H9 (cell line): ENCODE measurements around the gene ARL14EP. TPM values are rescaled to one million over a fixed set of nuclear protein-coding genes. Genes with fewer than 3 reads are reported as not detected.

Source experiments
- DNase-seq: peaks from one replicate; pipeline ENCODE4 v3.0.0-alpha.2; 2017
- H2AFZ ChIP-seq: one replicate; pipeline ENCODE4 v1.6.1; 2013; ENCODE audit warnings: mild to moderate bottlenecking, low read length, control low read depth, moderate library complexity
- H2AK5ac ChIP-seq: 2 replicates; pipeline ENCODE4 v1.6.1; 2013; ENCODE audit warnings: low read length, control low read depth, mixed read lengths; ENCODE audit not compliant: insufficient read length
- H2BK120ac ChIP-seq: one replicate; pipeline ENCODE4 v1.6.1; 2013; ENCODE audit warnings: low read depth, mild to moderate bottlenecking, low read length, control low read depth, inconsistent platforms; ENCODE audit not compliant: poor library complexity, severe bottlenecking
- H2BK12ac ChIP-seq: 2 replicates; pipeline ENCODE4 v1.6.1; 2013; ENCODE audit warnings: low read length, control low read depth, mixed read lengths, low read depth; ENCODE audit not compliant: insufficient read length
- H2BK15ac ChIP-seq: 2 replicates; pipeline ENCODE4 v1.6.1; 2013; ENCODE audit warnings: low read depth, low read length, control low read depth
- H2BK20ac ChIP-seq: one replicate; pipeline ENCODE4 v1.6.1; 2013; ENCODE audit warnings: low read depth, mild to moderate bottlenecking, low read length, control low read depth, inconsistent platforms; ENCODE audit not compliant: poor library complexity, severe bottlenecking
- H2BK5ac ChIP-seq: 2 replicates; pipeline ENCODE4 v1.6.1; 2013; ENCODE audit warnings: low read length, control low read depth, mixed read lengths; ENCODE audit not compliant: insufficient read length
- H3K14ac ChIP-seq: 2 replicates; pipeline ENCODE4 v1.6.1; 2013; ENCODE audit warnings: low read length, control low read depth; ENCODE audit not compliant: insufficient read depth
- H3K18ac ChIP-seq: 2 replicates; pipeline ENCODE4 v1.6.1; 2013; ENCODE audit warnings: low read depth, mild to moderate bottlenecking, mixed read lengths, low read length, control low read depth; ENCODE audit not compliant: insufficient read length
- H3K23ac ChIP-seq: 2 replicates; pipeline ENCODE4 v1.6.1; 2013; ENCODE audit warnings: low read length, control low read depth, mixed read lengths, low read depth; ENCODE audit not compliant: insufficient read length
- H3K23me2 ChIP-seq: 2 replicates; pipeline ENCODE4 v1.6.1; 2013; ENCODE audit warnings: low read depth, mild to moderate bottlenecking, mixed read lengths, low read length, control low read depth; ENCODE audit not compliant: insufficient read length, poor library complexity, severe bottlenecking
- H3K27ac ChIP-seq: 2 replicates; pipeline ENCODE4 v1.5.1; 2013; ENCODE audit warnings: low read length, control low read depth, mixed read lengths, low read depth; ENCODE audit not compliant: insufficient read length
- H3K27me3 ChIP-seq: 2 replicates; pipeline ENCODE4 v1.6.1; 2013; ENCODE audit warnings: low read length, control low read depth, inconsistent platforms; ENCODE audit not compliant: insufficient read depth
- H3K4ac ChIP-seq: 2 replicates; pipeline ENCODE4 v1.6.1; 2013; ENCODE audit warnings: low read depth, mild to moderate bottlenecking, control low read depth, inconsistent platforms, low read length, moderate library complexity
- H3K4me1 ChIP-seq: 2 replicates; pipeline ENCODE4 v1.6.1; 2013; ENCODE audit warnings: low read length, control low read depth, inconsistent platforms; ENCODE audit not compliant: insufficient read depth
- H3K4me2 ChIP-seq: 2 replicates; pipeline ENCODE4 v1.6.1; 2013; ENCODE audit warnings: low read length, control low read depth, mixed read lengths; ENCODE audit not compliant: insufficient read length, insufficient read depth
- H3K56ac ChIP-seq: 2 replicates; pipeline ENCODE4 v1.6.1; 2013; ENCODE audit warnings: low read depth, mild to moderate bottlenecking, mixed read lengths, low read length, control low read depth; ENCODE audit not compliant: insufficient read length
- H3K79me1 ChIP-seq: 2 replicates; pipeline ENCODE4 v1.6.1; 2013; ENCODE audit warnings: low read depth, mild to moderate bottlenecking, moderate library complexity, low read length, control low read depth, inconsistent platforms; ENCODE audit not compliant: insufficient read depth, poor library complexity, severe bottlenecking
- H3K79me2 ChIP-seq: 2 replicates; pipeline ENCODE4 v1.6.1; 2013; ENCODE audit warnings: low read length, control low read depth, inconsistent platforms; ENCODE audit not compliant: insufficient read depth
- H3K9ac ChIP-seq: 2 replicates; pipeline ENCODE4 v1.6.1; 2013; ENCODE audit warnings: low read length, control low read depth, mixed read lengths; ENCODE audit not compliant: insufficient read length; ENCODE audit errors: extremely low read depth
- H3K9me3 ChIP-seq: one replicate; pipeline ENCODE4 v1.6.1; 2013; ENCODE audit warnings: low read depth, low read length, inconsistent platforms; ENCODE audit not compliant: control insufficient read depth
- H3T11ph ChIP-seq: one replicate; pipeline ENCODE4 v1.6.1; 2013; ENCODE audit warnings: mild to moderate bottlenecking, low read length, control low read depth, inconsistent platforms
- H4K20me1 ChIP-seq: one replicate; pipeline ENCODE4 v1.6.1; 2013; ENCODE audit not compliant: control insufficient read depth, insufficient read length, insufficient read depth
- H4K5ac ChIP-seq: 2 replicates; pipeline ENCODE4 v1.6.1; 2013; ENCODE audit warnings: low read depth, mild to moderate bottlenecking, mixed read lengths, low read length, control low read depth; ENCODE audit not compliant: insufficient read length
- H4K8ac ChIP-seq: replicated peaks from 2 replicates; pipeline ENCODE4 v1.6.1; 2013; ENCODE audit warnings: low read length, control low read depth, mixed read lengths, low read depth; ENCODE audit not compliant: insufficient read length
- H4K91ac ChIP-seq: 2 replicates; pipeline ENCODE4 v1.6.1; 2013; ENCODE audit warnings: low read depth, mild to moderate bottlenecking, moderate library complexity, mixed read lengths, low read length, control low read depth; ENCODE audit not compliant: insufficient read length
- H3K27ac Mint-ChIP-seq, 3 experiments: 2 replicates in 2 of 3; 3 replicates in 1 of 3; pipeline ENCODE4 v1.8.0; 2020 to 2021; ENCODE audit warnings: mixed read lengths in 3 of 3, mild to moderate bottlenecking in 1 of 3, moderate library complexity in 1 of 3
- H3K27me3 Mint-ChIP-seq: 2 replicates; pipeline ENCODE4 v1.8.0; 2021; ENCODE audit warnings: low read depth, mild to moderate bottlenecking, moderate library complexity, mixed read lengths
- H3K36me3 Mint-ChIP-seq, 3 experiments: 2 replicates in 2 of 3; 3 replicates in 1 of 3; pipeline ENCODE4 v1.8.0; 2020 to 2021; ENCODE audit warnings: low read depth in 3 of 3, mixed read lengths in 3 of 3; ENCODE audit not compliant: insufficient read depth in 1 of 3
- H3K4me1 Mint-ChIP-seq, 2 experiments: 2 replicates each; pipeline ENCODE4 v1.8.0; 2020; ENCODE audit warnings: mixed read lengths in 2 of 2
- H3K4me3 Mint-ChIP-seq, 2 experiments: 2 replicates in 1 of 2; 3 replicates in 1 of 2; pipeline ENCODE4 v1.8.0; 2020 to 2021; ENCODE audit warnings: mild to moderate bottlenecking in 2 of 2, mixed read lengths in 2 of 2, moderate library complexity in 1 of 2
- H3K9me3 Mint-ChIP-seq, 2 experiments: 2 replicates in 1 of 2; 3 replicates in 1 of 2; pipeline ENCODE4 v1.8.0; 2020; ENCODE audit warnings: mild to moderate bottlenecking in 2 of 2, mixed read lengths in 2 of 2, moderate library complexity in 1 of 2
- CTCF ChIP-seq: fragments of 200-600 bp; sonication (generic); conservative IDR thresholded peaks from 3 replicates; pipeline ENCODE4 v1.8.0; 2021; ENCODE audit warnings: antibody characterized with exemption, mild to moderate bottlenecking
- WGBS: extraction: QIAGEN DNeasy Blood & Tissue Kit; methylation state at CpG from one replicate; pipeline ENCODE4 v1.1.7; 2013; ENCODE audit warnings: missing lambda C conversion rate, low lambda C conversion rate, mixed read lengths; ENCODE audit not compliant: insufficient read length; ENCODE audit errors: extremely low coverage; 5-methylcytosine and 5-hydroxymethylcytosine counted together
- total RNA-seq: library from RNA; stranded (reverse); gene quantifications from 2 replicates; pipeline ENCODE4 v1.2.1, GENCODE V29; 2021

The ARL14EP gene
- total RNA-seq, 1 experiment from 2014 or later, result 20.9 TPM

- Mint-ChIP-seq H3K4me1 (0 out of 4 replicates have a peak, but pooled peaks cover 0 to 1% of the 10 kb centered on the region in 2 experiments), H3K9me3 (no peaks in the 10 kb centered on the region), H3K27ac (no peak overlapping the region), H3K27me3 (peaks cover 43% of the 10 kb centered on the region), H3K36me3 (no peaks in the 10 kb centered on the region), H3K4me3 (no peak overlapping the region)
- Histone ChIP-seq H2BK120ac (no peak overlapping the region), H3K4ac (no peak overlapping the region), H3K14ac (no peak overlapping the region), H2BK20ac (no peak overlapping the region), H3K79me2 (no peaks in the 10 kb centered on the region), H4K20me1 (no peaks in the 10 kb centered on the region), H3T11ph (no peak overlapping the region), H3K27me3 (no peaks in the 10 kb centered on the region), H4K8ac (no peak overlapping the region), H2BK15ac (no peak overlapping the region), H4K5ac (no peak overlapping the region), H4K91ac (no peak overlapping the region), H3K4me2 (no peak overlapping the region), H2BK12ac (no peak overlapping the region), H2AK5ac (no peak overlapping the region), H3K4me1 (no peaks in the 10 kb centered on the region), H3K18ac (no peak overlapping the region), H3K79me1 (no peaks in the 10 kb centered on the region), H3K23ac (no peak overlapping the region), H3K9ac (no peak overlapping the region), H2AFZ (no peak overlapping the region), H3K9me3 (no peaks in the 10 kb centered on the region), H3K27ac (no peak overlapping the region), H2BK5ac (no peak overlapping the region), H3K56ac (no peak overlapping the region), H3K23me2 (no peaks in the 10 kb centered on the region)
- no CpG with 5 or more reads among the region's 2 CpGs for WGBS
- DNase-seq, result no peak
- no peak for TF ChIP-seq CTCF
Measured at GRCh38 chr11:30317030-30317429, 5.9 kb upstream of the ARL14EP start.
